ENCODE results near the gene CMYA5.

DNA sequence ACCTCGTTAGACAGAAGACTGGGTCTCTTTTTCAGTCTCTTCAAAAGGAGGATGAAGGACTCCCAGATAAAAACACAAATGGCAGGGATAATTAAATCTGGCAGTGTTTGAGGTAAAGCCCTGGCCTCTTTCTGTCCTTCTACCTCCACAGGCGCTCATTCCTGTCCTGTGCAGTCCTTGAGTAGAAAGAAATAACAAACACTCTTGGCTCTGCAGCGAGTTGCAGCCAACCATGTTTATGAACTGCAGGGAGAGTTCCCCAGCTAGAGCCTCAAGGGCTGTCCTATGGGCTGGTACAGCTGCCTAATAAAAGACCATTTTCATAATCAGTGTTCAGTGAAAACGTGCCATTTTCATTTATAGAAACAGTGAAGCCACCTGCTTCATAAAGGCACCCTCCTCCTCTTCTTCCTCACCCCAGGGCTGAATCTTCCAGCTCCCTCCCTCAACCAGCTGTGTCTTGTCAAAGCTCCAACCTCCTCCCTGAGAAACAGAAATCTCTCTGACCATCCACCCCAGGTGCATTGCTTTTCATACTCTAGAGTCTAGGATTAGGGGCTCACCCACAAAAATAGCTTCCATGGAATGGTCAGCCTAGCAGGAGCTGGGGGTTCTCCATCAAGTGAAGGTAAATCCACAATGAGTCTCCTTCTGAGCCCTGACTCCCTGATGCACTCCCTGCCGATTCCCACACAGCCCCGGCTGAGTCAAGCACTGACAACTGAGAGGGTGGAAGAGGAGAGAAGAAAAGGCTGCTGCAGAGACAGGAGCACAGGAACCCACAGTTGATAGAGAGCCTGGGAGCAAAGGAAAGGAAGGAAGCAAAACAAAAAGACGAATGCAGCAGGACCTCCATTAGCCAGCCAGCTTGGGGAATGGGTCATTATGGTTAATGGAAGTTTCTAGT, 150.7 kb downstream of the CMYA5 start:
- TF ChIP-seq, protein P1, sequence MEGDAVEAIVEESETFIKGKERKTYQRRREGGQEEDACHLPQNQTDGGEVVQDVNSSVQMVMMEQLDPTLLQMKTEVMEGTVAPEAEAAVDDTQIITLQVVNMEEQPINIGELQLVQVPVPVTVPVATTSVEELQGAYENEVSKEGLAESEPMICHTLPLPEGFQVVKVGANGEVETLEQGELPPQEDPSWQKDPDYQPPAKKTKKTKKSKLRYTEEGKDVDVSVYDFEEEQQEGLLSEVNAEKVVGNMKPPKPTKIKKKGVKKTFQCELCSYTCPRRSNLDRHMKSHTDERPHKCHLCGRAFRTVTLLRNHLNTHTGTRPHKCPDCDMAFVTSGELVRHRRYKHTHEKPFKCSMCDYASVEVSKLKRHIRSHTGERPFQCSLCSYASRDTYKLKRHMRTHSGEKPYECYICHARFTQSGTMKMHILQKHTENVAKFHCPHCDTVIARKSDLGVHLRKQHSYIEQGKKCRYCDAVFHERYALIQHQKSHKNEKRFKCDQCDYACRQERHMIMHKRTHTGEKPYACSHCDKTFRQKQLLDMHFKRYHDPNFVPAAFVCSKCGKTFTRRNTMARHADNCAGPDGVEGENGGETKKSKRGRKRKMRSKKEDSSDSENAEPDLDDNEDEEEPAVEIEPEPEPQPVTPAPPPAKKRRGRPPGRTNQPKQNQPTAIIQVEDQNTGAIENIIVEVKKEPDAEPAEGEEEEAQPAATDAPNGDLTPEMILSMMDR (IDR thresholded peaks at IDR 0.05), result no peak
- TF ChIP-seq POLR2AphosphoS5 (IDR thresholded peaks at IDR 0.05), result no peak

All from breast epithelium (tissue), 3 donors.